ENCODE data around the gene MSI2.

MSI2 gene

GRCh38 chr17:57247261-57247660 is 9.1 kb upstream of the MSI2 start:
- DNase-seq, result no peak

- DNase-seq, result no peak
Measured at GRCh38 chr17:57247913-57248312, 8.4 kb upstream of the MSI2 start.

DNA sequence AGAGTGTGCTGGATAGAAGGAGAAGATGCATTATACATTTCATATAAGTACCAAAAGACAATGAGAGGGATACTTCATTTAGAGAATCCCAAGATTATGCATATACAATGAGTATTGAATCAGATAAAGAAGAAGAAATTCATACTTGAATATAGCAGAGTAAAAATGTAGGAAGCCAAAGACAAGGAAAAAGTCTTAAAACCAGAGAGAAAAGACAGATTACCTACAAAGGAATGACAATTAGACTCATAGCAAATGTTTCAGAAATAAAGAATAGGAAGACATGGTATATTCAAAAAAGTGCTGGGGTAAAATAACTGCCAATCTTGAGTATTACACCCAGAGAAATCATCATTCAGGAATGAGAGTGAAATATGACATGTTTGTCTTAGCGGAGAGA is 6.8 kb upstream of the MSI2 start:
- DNase-seq, result no peak

- DNase-seq, result no peak
Measured at GRCh38 chr17:57251211-57251787, 5.0 kb upstream of the MSI2 start.

GRCh38 chr17:57253362-57254065 is 2.8 kb upstream of the MSI2 start:
- DNase-seq, result no peak

DNA sequence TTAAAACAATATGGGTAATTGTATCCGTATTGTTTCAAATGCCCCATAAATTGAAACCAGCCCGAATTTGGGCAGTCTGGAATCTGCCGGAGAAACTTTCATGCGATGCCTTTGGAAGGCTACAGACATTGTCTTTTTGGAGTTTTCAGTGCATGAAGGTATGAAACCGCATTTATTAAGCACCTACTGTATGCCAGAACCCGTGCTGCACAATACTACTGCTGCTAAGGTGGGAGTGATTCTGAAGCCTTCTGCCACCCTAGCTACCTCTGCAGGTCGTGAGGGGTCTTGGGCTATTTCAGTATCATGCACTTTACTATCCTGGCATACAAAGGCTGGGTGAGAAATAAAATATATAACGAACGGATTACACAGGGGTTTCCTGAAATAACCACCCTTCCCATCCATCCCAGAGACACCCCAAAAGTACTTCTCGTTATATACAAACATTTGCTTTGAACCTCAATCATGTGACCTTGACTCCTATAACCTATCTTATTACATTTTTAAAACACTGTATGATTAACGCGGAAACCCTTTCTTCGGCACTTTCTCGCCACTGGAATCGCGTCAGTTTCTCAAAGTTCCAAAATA is 1.0 kb upstream of the MSI2 start:
- no peak for DNase-seq

GRCh38 chr17:57256708-57257112 is 387 bp downstream of the MSI2 start:
- no peak for DNase-seq

DNA sequence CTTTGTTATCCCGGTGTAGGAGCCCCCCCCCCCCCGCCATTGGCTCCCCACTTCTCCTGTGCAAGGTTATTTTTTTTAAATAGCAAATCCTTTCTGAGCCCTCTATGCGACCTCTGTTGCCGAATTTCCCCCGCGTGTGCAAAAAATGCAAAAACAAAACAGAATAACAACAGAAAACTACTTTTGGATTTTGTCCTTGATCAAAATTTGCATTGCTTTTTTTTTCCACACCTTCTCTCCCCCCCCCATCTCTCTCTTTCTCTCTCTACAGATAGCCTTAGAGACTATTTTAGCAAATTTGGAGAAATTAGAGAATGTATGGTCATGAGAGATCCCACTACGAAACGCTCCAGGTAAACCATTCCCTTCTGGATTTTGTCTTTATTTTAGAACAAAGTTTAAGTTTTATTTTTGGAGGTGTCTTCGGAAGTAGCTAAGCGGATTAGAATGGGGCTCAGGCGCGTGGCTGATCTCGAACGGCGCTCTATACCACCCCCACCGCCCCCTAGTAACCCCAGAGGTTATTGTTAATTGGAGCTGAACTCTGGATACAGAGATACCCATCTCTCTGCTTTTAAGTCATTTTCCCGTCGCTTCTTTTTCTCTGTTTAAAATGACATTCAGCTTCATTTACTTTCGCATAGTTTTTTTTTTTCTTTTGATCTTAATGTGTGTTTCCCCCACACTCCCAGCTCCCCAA is 1.0 kb downstream of the MSI2 start:
- no peak for DNase-seq

GRCh38 chr17:57257895-57258851 is 1.9 kb downstream of the MSI2 start:
- DNase-seq, result no peak

- no peak for DNase-seq
Measured at GRCh38 chr17:57259306-57259705, 3.0 kb downstream of the MSI2 start.

GRCh38 chr17:57259817-57260216 is 3.5 kb downstream of the MSI2 start:
- DNase-seq, result no peak

GRCh38 chr17:57260325-57261083 is 4.2 kb downstream of the MSI2 start:
- DNase-seq, result no peak

GRCh38 chr17:57261084-57261461 is 4.8 kb downstream of the MSI2 start:
- no peak for DNase-seq

DNA sequence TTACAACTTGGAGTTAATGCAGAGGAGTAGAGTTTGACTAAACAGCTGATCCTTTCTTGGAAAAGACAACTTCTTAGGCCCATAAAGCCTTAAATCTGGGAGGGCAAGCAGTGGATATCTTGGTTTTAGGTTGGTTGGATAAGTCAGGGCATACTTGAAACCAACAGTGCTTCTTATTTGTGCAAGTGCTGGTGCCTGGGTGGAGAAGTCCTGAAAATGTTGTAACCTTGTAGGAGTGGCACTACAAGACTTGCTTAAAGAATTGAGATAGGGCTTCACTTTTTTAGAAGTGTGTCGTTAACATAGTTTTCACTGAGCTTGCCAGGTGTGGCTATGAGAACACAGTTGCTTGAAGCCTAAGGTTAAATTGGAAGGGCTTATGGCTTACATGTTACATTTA is 6.2 kb downstream of the MSI2 start:
- DNase-seq, result no peak

- no peak for DNase-seq
Measured at GRCh38 chr17:57264250-57264649, 7.9 kb downstream of the MSI2 start.

DNA sequence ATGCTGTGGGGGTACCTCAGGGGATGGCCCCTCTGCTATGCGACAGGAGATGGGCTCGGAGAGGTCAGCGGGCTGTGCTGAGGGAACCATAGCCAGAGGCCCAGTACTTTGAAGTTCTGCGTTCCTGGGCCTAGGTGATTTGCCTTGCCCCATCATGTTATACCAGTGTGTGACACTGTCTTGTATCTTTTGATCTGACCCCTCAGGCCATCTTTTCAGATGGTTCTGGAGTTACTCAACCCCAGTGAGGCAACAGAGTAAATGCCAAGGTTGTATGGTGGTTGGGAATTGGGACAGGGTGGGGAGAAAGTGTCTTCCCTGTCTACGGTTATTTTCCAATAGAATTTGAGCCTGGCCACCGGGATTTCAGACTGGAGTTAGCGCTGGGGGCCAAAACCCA is 8.5 kb downstream of the MSI2 start:
- no peak for DNase-seq

DNA sequence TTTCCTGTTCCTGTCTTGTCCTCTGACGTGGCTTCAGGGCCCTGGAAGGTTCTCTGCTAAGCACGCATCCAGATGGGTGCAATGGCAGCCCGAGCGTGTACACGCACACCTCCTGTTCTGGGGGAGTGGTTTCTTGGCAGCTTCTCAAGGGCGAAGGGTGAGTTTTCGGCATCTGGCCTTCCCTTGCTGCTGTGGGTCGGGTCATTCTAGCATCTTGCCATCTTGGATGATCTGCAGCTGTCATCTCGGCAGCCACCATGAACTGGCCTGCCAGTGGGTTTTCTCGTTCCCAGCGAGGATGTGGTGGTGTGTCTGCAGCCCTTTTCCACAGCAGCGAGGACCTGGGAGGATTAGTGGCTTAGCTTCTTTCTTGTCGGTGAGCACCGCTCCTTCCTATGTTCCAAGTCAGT is 10.6 kb downstream of the MSI2 start:
- DNase-seq, result no peak

GRCh38 chr17:57268181-57268580 is 11.9 kb downstream of the MSI2 start:
- no peak for DNase-seq

GRCh38 chr17:57269052-57269451 is 12.7 kb downstream of the MSI2 start:
- DNase-seq, result no peak

DNA sequence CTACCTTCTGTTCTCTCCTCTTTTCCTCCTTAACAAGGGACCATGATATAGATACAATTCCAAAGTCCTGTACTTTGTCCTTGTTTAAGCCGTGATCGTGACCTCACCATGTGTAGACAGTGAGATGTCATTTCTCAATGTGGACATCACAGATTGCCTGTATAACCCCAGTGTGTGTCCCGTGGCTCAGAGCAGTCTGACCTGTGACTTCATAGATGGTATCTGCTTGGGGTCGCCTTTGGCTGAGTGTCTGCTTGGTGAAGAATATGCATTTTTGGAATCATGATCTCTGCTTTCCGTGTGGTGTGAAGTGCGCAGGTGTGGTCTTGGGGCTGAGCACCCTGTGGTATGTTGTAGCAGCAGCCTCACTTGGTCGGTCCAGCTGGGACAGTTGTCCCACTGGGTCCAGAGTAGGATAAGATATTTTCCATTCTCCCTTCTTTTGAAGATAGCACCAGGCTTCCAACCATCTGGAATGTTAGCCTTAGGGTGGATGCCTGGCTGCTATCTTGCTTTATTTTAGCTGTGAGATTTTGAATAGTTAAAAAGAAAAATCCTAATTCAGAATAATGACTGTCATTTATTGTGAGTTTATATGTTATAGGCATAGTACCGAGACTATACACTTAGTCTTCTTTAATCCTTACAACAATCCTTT is 13.4 kb downstream of the MSI2 start:
- DNase-seq, result no peak

- DNase-seq, result no peak
Measured at GRCh38 chr17:57270801-57271245, 14.5 kb downstream of the MSI2 start.

Data from activated CD4-positive, CD25-positive, alpha-beta regulatory T cell treated with anti-CD3 and anti-CD28 coated beads, Interleukin-2, amount 50 U/mL, for 72 hours (primary cell).